Activated gamma-delta T cell treated with anti-CD3 and anti-CD28 coated beads, Interleukin-2, amount 50 U/mL, for 16 hours (primary cell): ENCODE measurements around the gene GOLGA6L22.
"Not testable (repeated sequence)": the region's sequence is repeated elsewhere in the genome, so short reads cannot be mapped to it uniquely, and the experiment has no call there.

Source experiments
- DNase-seq: peaks from one replicate; pipeline ENCODE4 v3.0.0-alpha.2; 2020; ENCODE audit warnings: low read depth

Gene GOLGA6L22

DNA sequence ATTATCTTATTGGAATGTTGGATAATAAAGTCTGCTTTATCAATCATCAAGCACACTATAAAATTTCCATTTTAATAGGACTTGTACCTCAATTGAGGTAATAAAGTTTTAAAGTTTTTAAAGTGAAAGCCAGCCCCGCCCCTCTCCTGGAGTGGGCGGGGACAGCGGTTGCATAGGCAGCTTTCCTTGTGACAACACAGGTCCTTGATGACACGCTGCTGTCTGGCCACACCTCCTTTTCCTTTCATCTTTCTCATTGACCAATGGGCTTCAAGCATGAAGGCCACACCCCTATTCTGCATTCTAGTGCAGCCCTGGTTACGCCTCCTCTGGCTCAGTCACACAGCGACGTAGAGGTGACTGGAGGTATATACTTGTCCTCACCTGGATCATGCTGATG is at the start of gene GOLGA6L22:
TSS of gene GOLGA6L22 (plus strand) at position 301 of the 400 bp plus-strand sequence. CDS start at position 392, 91 bp downstream.
- DNase-seq, result not testable (repeated sequence)

GRCh38 chr15:22417288-22417687 is 41.4 kb upstream of the GOLGA6L22 start:
- DNase-seq, result not testable (repeated sequence)

- not testable (repeated sequence) for DNase-seq
Observed at GRCh38 chr15:22417795-22418194, 40.9 kb upstream of the GOLGA6L22 start.

- DNase-seq, result not testable (repeated sequence)
Observed at GRCh38 chr15:22418212-22418611, 40.5 kb upstream of the GOLGA6L22 start.

DNA sequence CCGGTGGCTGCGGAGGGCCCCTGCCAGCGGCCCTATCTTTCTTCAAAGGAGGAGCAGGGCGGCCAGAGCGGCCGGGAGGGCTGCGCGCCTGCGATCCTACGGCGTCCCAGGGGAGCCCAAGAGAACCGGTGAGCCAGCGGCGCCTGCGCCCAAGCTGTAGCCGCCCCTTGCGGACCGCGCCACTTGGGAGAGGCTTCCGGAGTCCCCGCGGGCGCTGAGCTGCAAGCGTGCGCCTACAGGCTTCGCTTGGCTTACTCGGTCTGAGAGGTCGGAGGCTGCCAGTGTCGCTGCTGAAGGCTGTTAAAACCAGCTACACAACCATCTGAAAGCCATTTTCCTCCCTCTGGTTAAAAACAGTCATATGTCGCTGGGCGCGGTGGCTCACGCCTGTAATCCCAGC is 40.0 kb upstream of the GOLGA6L22 start:
- not testable (repeated sequence) for DNase-seq

DNA sequence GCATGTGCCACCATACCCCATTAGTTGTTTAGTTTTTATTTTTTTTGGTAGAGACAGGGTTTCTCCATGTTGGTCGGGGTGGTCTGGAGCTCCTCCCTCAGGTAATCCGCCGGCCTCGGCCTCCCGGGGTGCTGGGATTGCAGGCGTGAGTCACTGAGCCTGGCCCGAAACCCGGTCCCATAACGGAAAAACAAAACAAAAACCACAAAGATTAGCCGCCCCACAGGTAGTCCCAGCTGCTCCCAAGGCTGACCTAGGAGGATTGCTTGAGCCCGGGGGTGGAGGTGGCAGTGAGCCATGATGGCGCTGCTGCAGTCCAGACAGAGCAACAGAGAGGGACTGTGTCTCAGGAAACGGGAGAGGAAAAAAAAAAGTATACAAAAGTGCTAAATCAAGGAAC is 38.4 kb upstream of the GOLGA6L22 start:
- DNase-seq, result not testable (repeated sequence)

GRCh38 chr15:22429426-22429825 is 29.3 kb upstream of the GOLGA6L22 start:
- DNase-seq, result not testable (repeated sequence)

DNA sequence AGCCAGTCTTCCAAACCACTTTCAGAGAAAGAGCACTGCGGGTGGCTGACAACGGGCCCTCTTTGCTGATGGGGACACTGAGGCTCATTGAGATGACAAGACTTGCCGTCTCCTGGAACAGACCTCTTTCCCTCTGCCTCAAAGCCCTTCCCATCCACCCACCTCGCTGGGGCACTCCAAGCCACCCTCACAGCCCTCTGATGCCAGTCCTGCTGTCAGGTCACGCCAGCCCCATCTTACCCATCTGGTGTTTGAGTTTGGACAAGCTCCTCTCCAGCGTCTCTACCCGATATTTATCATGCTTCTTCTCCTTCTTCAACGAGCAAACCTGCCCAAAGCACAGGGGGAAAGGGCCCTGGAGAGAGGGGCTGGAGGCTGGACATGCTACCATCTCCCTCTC is 27.0 kb upstream of the GOLGA6L22 start:
- DNase-seq, result not testable (repeated sequence)

DNA sequence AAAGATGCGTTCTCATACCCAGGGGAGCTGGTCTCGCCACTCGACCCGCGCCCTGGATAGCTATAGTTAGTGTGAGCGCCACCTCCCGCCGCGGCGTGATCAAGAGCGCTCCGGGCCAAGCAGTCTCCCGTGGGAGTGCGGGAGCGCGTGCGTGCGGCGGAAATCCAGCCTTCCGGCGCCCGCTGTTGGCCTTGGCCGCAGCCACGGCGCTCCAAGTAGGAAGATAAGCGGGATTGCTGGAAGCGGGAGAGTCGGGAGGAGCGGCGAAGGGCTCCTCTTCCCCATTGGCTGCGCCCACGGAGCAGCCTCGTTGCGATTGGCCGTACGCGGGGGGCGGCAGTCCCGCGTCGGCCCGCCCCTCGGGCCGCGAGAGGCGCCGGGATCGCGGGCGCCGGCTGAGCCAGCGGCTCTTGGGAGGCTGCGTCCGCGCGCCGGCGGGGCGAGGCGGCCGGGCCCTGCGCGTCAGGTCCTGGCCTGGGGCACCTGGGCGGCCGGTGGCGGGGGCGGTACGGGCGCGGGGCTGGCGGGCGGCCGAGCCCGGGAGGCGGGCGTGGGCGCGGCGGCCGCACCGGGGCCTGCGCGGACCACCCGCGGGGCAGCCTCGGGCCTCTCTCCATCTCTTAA is 35.9 kb downstream of the GOLGA6L22 start:
- peak; percentile 12 for DNase-seq

DNA sequence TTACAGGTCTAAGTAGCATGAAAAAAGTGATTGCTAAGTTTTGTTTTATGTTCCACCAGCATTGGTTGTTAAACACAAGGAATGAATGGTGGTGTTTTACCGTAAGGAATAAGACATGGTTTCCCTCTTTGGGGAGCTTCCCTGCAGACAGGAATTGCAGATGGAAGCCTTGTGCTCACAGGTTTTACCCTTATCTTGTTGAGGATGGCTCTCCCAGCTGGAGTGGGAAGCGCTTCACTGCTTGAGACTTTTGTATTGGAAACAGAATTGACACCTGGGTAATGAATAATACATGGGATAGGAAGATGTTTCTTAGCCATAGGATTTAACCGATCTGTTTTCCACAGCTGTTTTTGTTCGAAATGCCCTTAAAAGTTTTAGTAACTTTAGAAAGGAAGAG is 38.5 kb downstream of the GOLGA6L22 start:
- DNase-seq, result not testable (repeated sequence)

DNA sequence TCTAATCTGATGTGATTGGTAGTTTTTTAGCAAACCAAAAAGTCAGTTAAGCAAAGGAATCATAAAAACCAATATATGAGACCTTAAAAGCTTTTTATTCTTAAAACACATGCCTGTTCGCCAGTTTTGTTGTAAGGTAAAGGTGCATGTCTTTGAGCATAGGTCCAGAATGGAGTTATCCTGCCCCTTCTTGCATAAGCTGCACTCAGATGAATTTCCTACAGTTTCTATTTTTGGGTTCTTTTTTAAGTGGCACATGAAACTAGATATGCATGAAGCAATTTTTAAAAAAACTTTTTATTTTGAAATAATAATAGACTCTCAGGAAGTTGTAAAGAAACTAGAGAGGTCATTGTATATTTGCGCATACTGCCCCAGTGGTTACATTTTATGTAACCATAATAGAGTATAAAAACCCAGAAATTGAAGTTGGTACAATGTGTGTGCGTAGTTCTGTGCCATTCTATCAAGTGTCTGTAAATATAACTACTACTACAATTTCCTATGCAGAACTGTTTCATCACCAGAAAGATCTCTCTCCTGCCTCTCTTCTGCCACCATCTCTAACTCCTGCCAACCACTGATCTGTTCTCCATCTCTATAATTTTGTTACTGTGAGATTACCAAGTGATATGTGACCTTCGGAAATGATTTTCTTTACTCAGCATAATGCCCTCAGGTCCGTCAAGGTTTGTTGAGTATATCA is 39.7 kb downstream of the GOLGA6L22 start:
- not testable (repeated sequence) for DNase-seq

GRCh38 chr15:22502272-22502671 is 43.6 kb downstream of the GOLGA6L22 start:
- DNase-seq, result not testable (repeated sequence)

DNA sequence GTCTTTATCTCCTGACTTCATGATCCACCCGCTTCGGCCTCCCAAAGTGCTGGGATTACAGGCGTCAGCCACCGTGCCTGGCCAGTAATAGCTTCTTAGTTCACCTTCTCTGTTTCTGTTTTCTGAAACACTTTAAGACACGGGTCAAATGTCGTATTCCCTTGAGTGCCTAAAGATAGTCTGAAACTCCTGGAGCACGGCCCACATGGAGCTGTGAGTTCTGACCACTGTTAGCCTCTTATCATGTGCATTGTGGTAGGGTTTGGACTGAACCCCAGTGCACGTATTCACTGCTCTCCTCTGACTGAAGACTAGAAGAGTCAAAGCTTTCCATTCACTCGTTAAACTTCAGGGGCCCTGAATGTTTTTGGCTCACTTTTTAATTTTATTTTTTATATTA is 48.3 kb downstream of the GOLGA6L22 start:
- DNase-seq, result not testable (repeated sequence)

DNA sequence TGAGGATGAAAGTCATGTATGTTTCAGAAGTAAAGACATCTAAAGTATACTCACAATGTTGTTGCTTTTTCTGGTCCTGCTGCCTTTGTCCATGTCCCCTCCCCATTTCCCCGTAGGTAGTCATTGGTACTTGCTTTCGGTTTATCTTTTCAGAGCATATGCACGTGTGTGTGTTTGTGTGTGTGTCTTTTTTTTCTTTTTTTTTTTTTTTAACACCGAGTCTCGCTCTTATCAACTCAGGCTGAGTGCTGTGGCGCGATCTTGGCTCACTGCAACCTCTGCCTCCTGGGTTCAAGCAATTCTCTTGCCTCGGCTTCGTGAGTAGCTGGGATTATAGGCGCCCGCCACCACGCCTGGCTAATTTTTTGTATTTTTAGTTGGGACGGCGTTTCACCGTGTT is 57.4 kb downstream of the GOLGA6L22 start:
- not testable (repeated sequence) for DNase-seq
